Esophagus squamous epithelium (tissue), 4 donors: ENCODE data around the gene CBX6.

ENCODE experiments used
- POLR2A ChIP-seq, 4 donors: fragments of 450-650 bp; IDR thresholded peaks; one replicate each; pipeline ENCODE4 v1.6.1; 2017; ENCODE audit warnings: antibody characterized with exemption in 4 of 4, mild to moderate bottlenecking in 4 of 4, moderate library complexity in 3 of 4
- TF ChIP-seq, protein P1 (sequence below), 6 experiments: fragments of 450-650 bp in 4 of 6; fragments of 200-600 bp in 2 of 6; sonication (generic) in 2 of 6; IDR thresholded peaks; one replicate each; pipeline ENCODE4 v1.5.1; 2016 to 2019; ENCODE audit warnings: antibody characterized with exemption in 6 of 6, mild to moderate bottlenecking in 4 of 6, moderate library complexity in 4 of 6

DNA sequence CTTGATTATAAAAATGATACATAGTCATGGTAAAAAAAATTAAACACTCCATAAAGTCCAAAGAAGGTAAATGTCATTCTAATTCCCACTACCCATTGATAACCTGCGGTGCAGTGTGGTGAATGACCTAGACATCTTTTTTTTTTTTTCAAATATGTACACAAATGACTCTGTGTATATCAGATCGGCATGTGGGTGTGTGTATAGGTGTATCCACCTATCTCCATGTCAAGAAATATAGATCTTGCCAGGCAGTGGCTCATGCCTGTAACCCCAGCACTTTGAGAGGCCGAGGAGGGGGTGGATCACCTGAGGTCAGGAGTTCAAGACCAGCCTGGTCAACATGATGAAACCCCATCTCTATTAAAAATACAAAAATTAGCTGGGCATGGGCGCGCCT lies 18.4 kb upstream of the CBX6 start:
- TF ChIP-seq, protein P1, sequence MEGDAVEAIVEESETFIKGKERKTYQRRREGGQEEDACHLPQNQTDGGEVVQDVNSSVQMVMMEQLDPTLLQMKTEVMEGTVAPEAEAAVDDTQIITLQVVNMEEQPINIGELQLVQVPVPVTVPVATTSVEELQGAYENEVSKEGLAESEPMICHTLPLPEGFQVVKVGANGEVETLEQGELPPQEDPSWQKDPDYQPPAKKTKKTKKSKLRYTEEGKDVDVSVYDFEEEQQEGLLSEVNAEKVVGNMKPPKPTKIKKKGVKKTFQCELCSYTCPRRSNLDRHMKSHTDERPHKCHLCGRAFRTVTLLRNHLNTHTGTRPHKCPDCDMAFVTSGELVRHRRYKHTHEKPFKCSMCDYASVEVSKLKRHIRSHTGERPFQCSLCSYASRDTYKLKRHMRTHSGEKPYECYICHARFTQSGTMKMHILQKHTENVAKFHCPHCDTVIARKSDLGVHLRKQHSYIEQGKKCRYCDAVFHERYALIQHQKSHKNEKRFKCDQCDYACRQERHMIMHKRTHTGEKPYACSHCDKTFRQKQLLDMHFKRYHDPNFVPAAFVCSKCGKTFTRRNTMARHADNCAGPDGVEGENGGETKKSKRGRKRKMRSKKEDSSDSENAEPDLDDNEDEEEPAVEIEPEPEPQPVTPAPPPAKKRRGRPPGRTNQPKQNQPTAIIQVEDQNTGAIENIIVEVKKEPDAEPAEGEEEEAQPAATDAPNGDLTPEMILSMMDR (IDR thresholded peaks at IDR 0.05): no peak
- TF ChIP-seq POLR2A (IDR thresholded peaks at IDR 0.05): no peak
